HG03139 (cell line): ENCODE measurements around the gene PIK3R2.
"Not testable (repeated sequence)": the region's sequence is repeated elsewhere in the genome, so short reads cannot be mapped to it uniquely, and the experiment has no call there.

Source experiments
- ATAC-seq: cut with Tn5 transposase; IDR thresholded peaks from one replicate; pipeline ENCODE4 v1.9.1; 2021; ENCODE audit not compliant: unreplicated experiment

Gene PIK3R2

DNA sequence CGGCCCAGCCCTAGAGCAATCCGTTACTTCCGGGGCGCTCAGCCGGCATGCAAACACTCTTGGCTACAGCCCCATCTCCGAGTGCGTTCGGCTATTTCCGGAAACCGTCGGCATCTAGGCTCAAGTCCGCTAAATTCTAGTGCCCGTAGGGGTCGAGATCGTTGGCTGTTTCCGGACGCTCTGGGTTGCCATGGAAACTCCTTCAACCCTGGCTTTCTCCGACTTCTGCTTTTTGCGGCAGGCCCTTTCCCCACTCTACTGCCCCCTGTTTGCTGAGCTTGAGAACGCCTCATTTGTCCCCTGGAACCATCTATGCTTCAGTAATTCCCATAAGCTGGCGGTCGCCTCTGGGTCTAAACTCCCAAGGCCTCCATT lies 534 bp upstream of the PIK3R2 start:
- ATAC-seq: peak; percentile 51

DNA sequence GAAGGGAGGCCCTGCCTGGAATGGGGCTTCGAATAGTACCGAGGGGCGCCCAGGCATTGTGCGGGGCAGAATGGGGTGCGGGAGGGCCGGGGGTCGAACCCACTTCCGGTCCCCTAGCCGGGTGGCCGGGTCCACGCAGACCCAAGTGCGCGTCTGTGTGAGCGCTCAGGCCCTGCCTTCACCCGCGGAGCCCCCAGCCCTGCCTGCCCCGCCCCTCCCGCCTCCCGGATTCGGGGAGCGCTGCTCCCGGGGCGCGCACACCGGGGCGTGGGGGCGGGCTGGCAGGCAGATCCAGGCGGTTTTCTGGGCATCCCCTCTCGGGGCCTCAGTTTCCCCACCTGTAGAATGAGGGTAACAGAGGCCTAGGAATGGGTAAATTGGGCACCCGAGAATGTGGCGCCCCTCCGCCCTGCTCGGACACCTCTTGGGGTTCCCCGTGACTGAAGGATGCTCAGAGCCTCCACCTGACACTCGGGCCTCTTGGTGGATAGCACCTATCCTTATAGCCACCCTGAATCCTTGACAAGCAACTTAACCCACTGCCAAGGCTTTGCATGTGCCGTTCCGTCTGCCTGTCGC lies 682 bp downstream of the PIK3R2 start:
- ATAC-seq: no peak

DNA sequence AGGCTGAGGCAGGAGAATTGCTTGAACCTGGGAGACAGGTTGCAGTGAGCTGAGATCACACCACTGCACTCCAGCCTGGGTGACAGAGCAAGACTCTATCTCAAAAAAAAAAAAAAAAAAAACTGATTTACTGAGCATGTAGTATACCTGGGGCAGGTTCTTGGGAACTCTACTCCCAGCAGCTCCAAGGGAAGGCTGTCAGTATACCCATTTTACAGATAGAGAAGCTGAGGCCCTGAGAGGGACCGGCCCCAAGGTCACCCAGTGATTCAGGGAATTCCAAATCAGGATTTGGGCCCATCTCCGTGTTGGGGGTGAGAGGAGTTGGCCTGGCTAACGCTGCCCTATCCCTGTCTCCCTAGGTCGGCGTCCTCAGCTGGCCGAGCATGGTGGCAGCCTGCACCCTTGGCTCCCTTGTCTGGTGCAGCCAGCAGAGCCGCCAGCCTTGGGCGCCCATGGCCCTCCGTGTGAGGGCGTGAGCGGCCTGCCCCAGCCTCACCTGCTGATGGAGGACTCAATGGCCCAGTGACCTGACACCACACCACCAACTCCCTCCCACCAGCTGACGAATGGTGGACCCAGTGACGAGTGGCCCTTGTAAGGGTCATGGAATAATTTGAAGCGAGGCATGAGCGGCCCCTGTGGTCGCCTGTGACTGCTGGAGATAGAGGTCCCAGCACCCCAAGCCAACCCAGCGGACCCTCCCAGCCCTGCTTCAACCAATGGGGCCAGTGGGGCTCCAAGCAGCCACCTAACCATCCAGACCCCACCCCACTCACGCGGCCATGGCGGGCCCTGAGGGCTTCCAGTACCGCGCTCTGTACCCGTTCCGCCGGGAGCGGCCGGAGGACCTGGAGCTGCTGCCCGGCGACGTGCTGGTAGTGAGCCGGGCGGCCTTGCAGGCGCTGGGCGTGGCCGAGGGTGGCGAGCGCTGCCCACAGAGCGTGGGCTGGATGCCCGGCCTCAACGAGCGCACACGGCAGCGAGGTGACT lies 2.4 kb downstream of the PIK3R2 start:
- ATAC-seq: no peak

DNA sequence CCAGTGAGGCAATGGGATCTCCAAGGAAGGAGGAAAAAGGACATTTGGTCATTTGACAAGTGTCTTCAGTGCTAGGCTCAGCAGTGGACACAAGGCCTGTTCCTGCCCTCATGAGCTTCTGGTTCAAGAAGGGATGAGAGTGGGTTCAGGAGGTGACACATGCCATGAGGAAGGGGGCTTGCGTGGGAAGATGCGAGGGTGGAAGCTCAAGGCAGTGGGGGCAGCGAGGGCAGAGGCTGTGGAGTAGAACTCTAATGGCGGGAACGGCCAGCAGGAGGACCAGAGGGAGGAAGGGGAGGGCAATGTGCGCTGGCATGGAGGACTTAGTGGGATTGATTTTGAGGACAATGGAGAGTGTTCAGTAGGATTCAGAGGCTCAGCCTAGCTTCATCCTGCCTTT lies 3.3 kb downstream of the PIK3R2 start:
- no peak for ATAC-seq

GRCh38 chr19:18156841-18157464 lies 4.0 kb downstream of the PIK3R2 start:
- ATAC-seq: no peak

DNA sequence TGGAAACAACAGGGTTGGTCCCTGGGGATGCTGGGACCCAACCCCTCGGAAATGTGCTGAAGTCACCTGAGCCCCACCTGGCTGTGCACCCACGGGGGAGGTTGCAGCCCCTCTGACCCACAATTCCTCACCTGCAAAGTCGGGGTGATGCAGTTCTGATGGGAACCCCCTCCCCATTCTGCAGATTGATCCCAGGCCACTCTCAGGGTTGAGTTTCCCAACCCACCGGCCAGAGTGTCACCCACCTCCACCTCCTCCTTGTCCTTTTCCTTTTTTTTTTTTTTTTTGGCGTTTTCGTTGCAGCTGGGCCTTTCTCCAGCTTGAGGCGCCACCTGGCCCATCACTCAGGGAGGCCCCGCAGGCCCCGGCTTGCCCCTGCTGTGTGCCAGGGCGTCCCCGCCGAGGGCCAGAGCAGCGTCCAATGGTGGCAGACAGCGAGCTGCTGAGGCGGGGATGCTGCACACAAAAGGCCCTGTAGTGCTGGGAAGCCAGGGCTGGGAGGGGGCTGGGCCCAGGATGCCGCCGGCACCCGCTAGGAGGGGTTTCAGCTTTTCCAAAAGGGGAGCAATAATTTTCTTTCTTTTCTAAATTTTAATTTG lies 4.6 kb downstream of the PIK3R2 start:
- ATAC-seq: no peak

DNA sequence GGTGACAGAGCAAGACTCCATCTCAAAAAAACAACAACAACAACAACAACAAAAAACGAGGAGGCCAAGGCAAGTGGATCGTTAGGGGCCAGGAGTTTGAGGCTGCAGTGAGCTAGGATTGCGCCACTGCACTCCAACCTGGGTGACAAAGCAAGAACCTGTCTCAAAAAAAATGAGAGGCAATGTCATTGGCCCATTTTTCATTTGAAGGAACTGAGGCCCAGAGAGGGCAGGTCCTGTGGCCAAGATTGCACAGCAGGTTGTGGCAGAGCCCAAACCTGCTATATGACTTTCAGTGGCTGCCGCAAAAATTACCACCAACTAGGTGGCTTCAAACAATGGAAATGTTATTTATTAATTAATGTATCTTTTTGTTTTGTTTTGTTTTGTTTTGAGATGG lies 5.5 kb downstream of the PIK3R2 start:
- no peak for ATAC-seq

DNA sequence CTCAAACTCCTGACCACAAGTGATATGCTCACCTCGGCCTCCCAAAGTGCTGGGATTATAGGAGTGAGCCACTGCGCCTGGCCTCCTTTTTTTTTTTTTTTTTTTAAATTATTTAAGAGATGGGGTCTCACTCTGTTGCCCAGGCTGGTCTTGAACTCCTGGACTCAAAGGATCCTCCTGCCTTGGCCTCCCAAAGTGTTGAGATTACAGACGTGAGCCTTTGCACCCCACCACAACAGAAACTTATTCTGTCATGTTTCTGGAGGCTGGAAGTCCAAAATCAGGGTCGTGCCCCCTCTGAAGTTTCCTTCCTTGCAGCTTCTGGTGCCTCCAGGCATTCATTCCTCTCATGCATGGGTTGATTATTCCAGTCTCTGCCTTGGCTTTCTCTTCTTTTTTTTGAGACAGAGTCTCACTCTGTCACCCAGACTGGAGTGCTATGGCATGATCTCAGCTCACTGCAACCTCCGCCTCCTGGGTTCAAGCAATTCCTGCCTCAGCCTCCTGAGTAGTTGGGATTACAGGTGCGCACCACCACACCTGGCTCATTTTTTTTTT lies 6.2 kb downstream of the PIK3R2 start:
- not testable (repeated sequence) for ATAC-seq

DNA sequence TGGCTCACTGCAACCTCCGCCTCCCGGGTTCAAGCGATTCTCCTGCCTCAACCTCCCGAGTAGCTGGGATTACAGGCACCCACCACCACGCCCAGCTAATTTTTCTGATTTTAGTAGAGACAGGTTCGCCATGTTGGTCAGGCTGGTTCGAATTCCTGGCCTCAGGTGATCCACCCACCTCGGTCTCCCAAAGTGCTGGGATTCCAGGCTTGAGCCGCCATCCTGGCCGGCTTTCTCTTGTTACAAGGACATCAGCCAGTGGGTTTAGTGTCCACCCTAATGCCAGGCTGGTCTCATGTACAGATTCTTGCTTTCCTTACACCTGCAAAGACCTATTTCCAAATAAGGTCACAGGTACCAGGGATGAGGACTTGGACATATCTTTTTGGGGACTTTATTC lies 6.8 kb downstream of the PIK3R2 start:
- no peak for ATAC-seq

DNA sequence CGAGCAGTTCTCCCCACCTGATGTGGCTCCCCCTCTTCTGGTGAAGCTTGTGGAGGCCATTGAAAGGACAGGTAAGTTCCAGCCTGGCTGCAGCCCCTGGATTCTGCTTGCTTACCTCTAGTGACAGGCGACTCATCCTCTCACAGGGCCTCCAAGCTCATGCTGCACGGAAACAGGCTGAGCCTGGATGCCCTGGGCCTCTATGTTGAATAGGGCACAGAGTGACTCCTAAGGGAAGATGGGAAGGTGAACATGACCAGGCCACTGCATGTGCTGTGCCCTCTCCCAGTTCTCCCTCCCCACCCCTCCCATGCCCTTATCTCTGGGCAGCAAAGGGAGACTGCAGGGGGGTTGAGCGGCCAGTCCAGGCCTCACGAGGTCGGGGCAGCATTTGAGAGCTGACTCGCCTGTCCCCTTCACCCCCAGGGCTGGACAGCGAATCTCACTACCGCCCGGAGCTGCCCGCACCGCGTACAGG lies 7.6 kb downstream of the PIK3R2 start:
- ATAC-seq: no peak

GRCh38 chr19:18160971-18161635 lies 8.1 kb downstream of the PIK3R2 start:
- peak; percentile 56 for ATAC-seq

DNA sequence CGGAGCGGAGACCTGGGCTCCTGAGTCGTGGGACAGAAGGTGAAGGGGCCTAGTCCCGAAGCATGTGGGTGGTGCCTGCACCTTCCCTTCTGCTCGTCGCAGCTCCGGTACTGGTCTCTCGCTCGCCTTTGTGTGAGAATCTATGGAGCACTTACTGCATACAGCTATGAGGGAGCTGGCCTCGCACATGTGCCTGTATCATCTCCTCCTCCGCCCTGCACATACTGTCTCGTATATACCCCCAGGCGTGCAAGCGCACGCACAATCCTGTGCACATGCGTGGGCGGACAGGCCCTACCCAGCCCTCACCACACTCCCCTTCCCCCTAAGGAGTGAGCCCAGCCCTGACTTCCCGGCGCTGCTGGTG lies 8.7 kb downstream of the PIK3R2 start:
- ATAC-seq: no peak

- ATAC-seq: no peak
Measured at GRCh38 chr19:18164072-18164471, 11.1 kb downstream of the PIK3R2 start.

DNA sequence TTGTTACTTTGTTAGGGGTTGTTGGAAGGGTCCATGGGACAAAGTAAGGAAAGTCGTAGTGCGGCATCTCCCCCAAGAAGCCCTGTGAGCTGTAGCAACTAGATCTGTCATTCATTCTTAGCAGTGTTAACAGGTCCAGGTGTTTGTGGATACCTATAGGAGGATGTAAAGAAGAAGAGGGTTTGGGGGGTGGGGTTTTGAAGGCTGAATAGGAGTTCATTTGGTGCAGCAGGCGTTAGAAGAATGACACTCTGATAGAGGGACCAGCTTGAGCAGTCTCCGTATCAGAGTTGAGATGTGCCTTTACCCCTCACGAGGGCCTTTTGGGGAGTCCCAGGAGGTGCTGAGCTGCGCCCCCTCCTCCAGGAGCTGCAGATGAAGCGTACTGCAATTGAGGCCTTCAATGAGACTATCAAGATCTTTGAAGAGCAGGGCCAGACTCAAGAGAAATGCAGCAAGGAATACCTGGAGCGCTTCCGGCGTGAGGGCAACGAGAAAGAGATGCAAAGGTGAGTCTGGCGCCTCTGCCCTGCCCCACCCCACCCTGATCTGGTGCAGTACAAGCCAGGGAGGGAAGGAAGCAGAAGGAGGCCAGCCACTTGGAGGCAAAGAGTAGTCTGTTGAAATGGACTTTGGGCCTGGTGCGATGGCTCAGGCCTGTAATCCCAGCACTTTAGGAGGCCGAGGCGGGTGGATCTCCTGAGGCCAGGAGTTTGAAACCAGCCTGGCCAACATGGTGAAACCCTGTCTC lies 13.0 kb downstream of the PIK3R2 start:
- ATAC-seq: no peak

DNA sequence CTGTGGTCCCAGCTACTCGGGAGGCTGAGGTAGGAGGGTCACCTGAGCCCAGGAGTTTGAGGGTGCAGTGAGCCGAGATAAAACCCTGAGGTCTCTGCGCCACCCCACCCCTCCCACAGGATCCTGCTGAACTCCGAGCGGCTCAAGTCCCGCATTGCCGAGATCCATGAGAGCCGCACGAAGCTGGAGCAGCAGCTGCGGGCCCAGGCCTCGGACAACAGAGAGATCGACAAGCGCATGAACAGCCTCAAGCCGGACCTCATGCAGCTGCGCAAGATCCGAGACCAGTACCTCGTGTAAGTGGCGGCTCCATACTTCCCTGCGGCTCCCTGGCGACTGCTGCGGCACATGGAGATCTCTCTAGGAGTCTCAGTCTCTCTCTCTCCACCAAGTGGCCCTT lies 14.0 kb downstream of the PIK3R2 start:
- no peak for ATAC-seq

DNA sequence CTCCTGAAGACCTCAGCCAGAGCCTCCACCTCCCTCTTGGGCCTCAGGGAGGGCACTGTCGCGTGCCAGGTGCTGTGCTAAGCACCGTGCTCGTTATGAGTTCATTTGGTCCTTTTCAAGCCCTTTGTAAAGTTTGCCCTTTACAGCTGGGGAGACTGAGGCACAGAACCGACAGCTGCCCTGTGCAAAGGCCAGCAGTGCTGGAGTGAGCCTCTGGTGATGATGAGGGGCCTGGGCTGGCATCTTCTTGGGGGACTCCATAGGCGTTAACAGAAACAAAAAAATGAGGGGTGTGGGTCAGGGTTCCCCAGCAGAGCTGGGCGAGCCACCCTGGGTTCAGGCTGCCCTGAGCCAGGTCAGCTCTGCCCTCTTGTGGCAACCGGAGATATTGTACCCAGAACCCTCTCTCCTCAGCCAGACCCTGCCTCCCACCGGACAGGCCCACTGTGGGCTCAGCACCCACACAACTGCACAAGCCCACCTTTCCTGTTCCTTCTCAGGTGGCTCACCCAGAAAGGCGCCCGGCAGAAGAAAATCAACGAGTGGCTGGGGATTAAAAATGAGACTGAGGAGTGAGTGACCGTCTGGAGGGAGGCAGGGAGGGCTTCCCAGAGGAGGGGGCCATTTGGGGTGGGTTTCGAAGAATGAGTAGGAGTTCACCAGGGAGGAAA lies 15.1 kb downstream of the PIK3R2 start:
- ATAC-seq: no peak

DNA sequence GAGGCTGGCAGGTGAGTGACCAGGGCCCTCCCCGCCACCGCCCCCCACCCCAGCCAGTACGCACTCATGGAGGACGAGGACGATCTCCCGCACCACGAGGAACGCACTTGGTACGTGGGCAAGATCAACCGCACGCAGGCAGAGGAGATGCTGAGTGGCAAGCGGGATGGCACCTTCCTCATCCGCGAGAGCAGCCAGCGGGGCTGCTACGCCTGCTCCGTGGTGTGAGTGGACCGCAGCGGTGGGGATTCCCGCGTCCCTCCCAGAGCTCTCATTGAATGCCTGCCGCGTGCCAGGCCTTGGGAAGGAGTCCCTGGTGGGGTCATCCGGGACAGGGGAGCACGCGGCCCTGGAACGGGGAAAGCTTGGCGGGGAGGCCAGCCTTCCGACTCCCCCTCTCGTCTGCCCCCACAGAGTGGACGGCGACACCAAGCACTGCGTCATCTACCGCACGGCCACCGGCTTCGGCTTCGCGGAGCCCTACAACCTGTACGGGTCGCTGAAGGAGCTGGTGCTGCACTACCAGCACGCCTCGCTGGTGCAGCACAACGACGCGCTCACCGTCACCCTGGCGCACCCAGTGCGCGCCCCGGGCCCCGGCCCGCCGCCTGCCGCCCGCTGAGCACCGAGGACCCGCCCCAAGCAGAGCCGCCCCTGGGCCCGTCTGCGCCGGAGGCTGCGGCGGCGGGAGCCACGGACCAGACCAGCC lies 15.9 kb downstream of the PIK3R2 start:
- no peak for ATAC-seq

DNA sequence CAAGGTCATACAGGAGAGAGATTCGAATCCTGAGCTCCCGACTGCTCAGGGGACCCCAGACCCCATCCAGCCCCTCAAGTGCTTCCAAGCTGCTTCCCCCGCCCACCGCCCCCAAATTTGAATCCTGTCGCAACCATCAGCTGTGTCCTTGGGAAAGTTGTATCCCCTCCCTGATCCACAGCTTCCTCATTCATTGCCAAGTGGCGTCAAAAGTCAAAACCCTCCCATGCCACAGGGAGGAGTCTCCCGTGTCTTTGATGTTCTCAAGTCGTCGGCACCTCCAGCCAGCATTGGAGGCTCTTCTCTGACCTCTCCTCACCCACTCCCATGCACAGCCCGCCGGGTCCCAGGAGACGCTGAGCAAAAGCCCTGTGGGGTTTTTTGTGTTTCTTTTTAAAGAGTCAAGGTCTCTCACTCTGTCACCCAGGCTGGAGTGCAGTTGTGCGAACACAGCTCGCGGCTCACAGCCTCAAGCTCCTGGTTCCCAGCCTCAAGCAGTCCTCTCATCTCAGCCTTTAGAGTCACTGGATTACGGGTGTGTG lies 17.8 kb downstream of the PIK3R2 start:
- no peak for ATAC-seq
